Mesothelial cell of epicardium (in vitro differentiated cells): ENCODE data around the gene MYO5B. TPM values are rescaled to one million over a fixed set of nuclear protein-coding genes. Genes with fewer than 3 reads are reported as not detected.

Experiments used
- DNase-seq, 2 experiments: peaks; one replicate each; pipeline ENCODE4 v3.0.0; 2021; ENCODE audit warnings: low spot score in 2 of 2; ENCODE audit not compliant: unreplicated experiment in 2 of 2
- H3K27ac Mint-ChIP-seq: 2 replicates; pipeline ENCODE4 v1.8.0; 2021; ENCODE audit warnings: mixed read lengths
- H3K27me3 Mint-ChIP-seq: 2 replicates; pipeline ENCODE4 v1.8.0; 2021; ENCODE audit warnings: low read depth, mixed read lengths
- H3K36me3 Mint-ChIP-seq: 2 replicates; pipeline ENCODE4 v1.8.0; 2021; ENCODE audit warnings: mixed read lengths
- H3K4me1 Mint-ChIP-seq: 2 replicates; pipeline ENCODE4 v1.8.0; 2021; ENCODE audit warnings: mixed read lengths
- H3K4me3 Mint-ChIP-seq: 2 replicates; pipeline ENCODE4 v1.8.0; 2021; ENCODE audit warnings: mild to moderate bottlenecking, moderate library complexity, mixed read lengths
- H3K9me3 Mint-ChIP-seq: 2 replicates; pipeline ENCODE4 v1.8.0; 2021; ENCODE audit warnings: mixed read lengths
- CTCF ChIP-seq: fragments of 200-600 bp; sonication (generic); IDR thresholded peaks from one replicate; pipeline ENCODE4 v1.5.0; 2021; ENCODE audit warnings: antibody characterized with exemption; ENCODE audit not compliant: unreplicated experiment
- total RNA-seq: library from RNA; stranded (reverse); gene quantifications from 3 replicates; pipeline ENCODE4 v1.2.1, GENCODE V29; 2021

MYO5B gene
- total RNA-seq, 1 donor from 2014 or later: 15.1 TPM

GRCh38 chr18:49921318-49921985 is 273.5 kb downstream of the MYO5B start:
- peaks cover 13% of the 10 kb centered on the region for H3K4me1 Mint-ChIP-seq
- TF ChIP-seq CTCF: no peak
- H3K27me3 Mint-ChIP-seq: no peaks in the 10 kb centered on the region
- H3K27ac Mint-ChIP-seq: no peak overlapping the region
- H3K9me3 Mint-ChIP-seq: no peaks in the 10 kb centered on the region
- H3K4me3 Mint-ChIP-seq: no peak overlapping the region
- peaks cover 10% of the 10 kb centered on the region for H3K36me3 Mint-ChIP-seq
- DNase-seq: no peak

DNA sequence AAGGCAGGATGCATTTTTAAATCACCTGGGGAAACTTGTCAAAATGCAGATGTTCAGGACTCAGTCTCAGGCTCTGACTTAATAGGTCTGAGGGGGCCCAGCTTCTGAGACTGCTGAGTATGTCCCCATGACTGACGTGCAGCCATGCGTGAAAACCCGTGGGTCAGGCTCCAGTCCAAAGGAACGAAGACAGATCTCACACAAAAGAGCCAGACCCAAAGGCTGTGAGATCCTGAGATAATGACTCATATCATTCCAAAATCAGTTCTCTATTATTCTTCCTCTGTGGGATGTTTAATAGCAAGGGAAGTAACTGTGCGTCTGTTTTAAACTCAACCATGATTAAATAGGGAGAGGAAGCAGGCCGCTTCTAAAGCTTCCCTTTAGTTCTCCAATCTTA is 274.2 kb downstream of the MYO5B start:
- Mint-ChIP-seq H3K27ac (no peak overlapping the region), H3K4me1 (peaks cover 13% of the 10 kb centered on the region), H3K27me3 (no peaks in the 10 kb centered on the region), H3K9me3 (no peaks in the 10 kb centered on the region), H3K36me3 (peaks cover 6% of the 10 kb centered on the region), H3K4me3 (no peak overlapping the region)
- no peak for TF ChIP-seq CTCF
- no peak for DNase-seq

DNA sequence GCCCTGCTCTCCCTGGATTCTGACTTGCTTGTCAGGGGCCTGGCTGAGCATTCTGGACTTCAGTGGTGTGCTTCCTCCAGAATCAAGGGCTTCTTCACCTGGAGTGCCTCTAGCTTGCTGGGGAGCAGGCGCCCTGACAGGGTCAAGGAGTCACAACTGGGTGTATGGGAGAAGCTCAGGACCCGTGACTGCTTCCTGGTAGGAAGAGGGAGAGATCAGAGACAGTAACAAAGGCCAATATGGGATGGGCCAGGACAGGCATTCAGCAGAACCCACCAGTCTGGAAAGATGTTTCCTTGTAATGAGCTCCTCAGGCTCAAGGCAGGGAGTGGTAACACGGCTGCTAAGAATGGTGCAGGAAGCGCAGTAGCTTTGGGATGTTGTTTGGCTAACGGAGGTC is 277.2 kb downstream of the MYO5B start:
- TF ChIP-seq CTCF: no peak

GRCh38 chr18:49915352-49915751 is 279.6 kb downstream of the MYO5B start:
- no peak overlapping the region for H3K4me3 Mint-ChIP-seq
- H3K4me1 Mint-ChIP-seq: peaks cover under 1% of the 10 kb centered on the region
- peaks cover 10% of the 10 kb centered on the region for H3K36me3 Mint-ChIP-seq
- no peaks in the 10 kb centered on the region for H3K9me3 Mint-ChIP-seq
- no peak for TF ChIP-seq CTCF
- no peaks in the 10 kb centered on the region for H3K27me3 Mint-ChIP-seq
- DNase-seq: no peak
- no peak overlapping the region for H3K27ac Mint-ChIP-seq

More for the DNA sequence above, 277.2 kb downstream of the MYO5B start:
- Mint-ChIP-seq H3K27me3 (no peaks in the 10 kb centered on the region), H3K4me1 (peaks cover 13% of the 10 kb centered on the region), H3K9me3 (no peaks in the 10 kb centered on the region), H3K4me3 (no peak overlapping the region), H3K36me3 (no peaks in the 10 kb centered on the region), H3K27ac (no peak overlapping the region)
- no peak for DNase-seq

- TF ChIP-seq CTCF: no peak
- Mint-ChIP-seq H3K4me1 (no peaks in the 10 kb centered on the region), H3K9me3 (no peaks in the 10 kb centered on the region), H3K27ac (no peak overlapping the region), H3K4me3 (no peak overlapping the region), H3K36me3 (peaks cover 10% of the 10 kb centered on the region), H3K27me3 (no peaks in the 10 kb centered on the region)
- no peak for DNase-seq
These were observed 281.7 kb downstream of the MYO5B start for GRCh38 chr18:49913221-49913620.
